ENCODE data around the gene HOXA4.

The HOXA4 gene

DNA sequence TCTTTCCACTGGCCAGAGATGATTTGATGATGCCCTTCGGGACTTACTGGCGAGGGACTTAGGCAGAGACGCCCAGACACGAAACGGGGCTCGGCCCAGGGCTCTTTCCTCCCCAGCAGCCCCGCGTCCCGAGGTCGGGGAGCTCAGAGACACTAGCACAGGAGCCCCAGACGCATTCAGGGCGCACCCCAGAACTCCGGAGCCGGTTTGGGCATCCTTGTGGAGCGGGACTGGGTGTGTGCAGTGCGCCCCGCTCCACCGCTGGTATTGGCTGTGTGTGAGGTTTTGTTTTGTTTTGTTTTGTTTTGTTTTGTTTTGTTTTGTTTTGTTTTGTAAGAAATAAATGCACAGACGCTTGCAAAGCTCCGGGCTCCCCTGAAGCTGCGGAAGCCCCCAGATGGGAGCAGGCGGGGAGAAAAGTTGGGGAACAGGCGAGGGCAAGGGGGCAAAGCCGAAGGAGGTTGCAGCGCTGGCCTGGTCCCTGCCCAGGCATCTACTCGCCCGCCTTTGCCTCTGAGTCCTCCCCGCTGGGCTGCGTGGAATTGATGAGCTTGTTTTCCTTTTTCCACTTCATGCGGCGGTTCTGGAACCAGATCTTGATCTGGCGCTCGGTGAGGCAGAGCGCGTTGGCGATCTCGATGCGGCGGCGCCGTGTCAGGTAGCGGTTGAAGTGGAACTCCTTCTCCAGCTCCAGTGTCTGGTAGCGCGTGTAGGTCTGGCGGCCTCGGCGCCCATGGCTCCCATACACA lies 14.8 kb upstream of the HOXA4 start:
- DNase-seq: no peak

DNA sequence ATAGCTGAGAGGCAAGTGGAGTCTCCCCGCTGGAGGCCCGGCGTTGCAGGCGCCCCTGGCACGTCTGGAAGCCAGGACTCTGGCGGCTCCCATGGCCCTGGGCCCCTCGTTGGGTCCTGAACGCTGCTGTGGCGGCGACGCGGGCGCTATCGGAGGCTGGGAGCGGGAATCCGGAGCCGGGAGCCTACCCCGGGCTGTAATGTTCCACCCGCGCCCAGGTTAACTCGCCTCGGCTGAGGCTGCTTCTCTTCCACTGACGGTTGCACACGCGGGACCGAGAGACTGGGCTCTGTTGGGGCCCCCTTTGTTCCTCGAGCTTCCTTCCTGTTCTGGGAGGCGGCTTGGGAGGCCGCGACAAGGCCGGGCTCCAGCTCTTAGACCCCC lies 14.2 kb upstream of the HOXA4 start:
- no peak for DNase-seq

DNA sequence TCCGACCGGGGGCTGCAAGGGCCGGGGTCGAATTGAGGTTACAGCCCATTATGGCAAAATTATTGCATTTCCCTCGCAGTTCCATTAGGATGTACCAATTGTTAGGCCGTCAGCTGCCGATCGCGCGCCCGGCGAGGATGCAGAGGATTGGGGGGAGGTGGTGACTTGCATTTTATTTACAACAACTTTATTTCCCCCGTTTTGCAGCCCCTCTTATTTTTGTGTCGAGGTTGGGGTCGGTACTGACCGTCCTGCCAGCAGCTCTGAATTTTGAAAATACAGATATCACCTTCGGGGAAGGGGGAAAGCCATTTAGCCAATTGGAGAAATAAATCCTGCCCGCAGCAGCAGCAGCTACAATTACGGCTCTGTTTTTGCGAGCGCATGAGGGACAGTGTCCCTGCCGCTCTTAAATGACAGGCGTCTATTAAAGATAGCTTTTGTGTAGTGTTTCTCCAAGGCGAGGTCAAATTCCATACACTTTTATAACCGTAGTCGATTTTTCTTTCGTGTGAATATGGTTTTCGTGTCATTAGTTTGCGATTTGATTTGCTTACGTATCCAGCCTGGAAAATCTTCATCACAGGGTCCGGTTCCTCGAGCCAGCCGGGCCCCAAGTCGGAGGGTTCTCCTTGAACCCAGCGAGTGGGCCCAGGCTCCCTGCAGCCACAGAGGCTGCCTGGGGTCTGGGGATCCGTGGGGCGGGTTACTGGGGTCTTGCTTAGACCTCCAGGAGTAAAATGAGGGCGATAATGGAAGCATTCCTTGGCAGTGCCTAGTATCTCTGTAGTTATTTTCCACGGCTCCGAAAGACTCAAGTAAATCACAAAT lies 13.6 kb upstream of the HOXA4 start:
- no peak for DNase-seq

DNA sequence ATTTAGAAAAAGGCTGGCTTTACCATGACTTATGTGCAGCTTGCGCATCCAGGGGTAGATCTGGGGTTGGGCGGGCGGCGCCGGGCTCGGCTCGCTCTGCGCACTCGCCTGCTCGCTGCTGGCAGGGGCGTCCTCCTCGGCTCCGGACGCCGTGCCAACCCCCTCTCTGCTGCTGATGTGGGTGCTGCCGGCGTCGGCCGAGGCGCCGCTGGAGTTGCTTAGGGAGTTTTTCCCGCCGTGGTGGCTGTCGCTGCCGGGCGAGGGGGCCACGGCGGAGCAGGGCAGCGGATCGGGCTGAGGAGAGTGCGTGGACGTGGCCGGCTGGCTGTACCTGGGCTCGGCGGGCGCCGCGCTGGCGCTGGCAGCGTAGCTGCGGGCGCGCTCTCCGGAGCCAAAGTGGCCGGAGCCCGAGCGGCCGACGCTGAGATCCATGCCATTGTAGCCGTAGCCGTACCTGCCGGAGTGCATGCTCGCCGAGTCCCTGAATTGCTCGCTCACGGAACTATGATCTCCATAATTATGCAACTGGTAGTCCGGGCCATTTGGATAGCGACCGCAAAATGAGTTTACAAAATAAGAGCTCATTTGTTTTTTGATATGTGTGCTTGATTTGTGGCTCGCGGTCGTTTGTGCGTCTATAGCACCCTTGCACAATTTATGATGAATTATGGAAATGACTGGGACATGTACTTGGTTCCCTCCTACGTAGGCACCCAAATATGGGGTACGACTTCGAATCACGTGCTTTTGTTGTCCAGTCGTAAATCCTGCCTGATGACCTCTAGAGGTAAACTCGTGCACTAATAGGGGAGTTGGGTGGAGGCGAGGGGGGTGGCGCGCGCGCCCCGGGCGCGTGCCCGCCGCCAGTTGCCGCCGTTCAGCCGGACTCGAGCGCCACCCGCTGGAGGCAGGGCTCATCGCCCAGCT lies 12.7 kb upstream of the HOXA4 start, which contains the start of gene HOXA5:
Gene HOXA5 (minus strand): TSS at position 659 of the 927 bp plus-strand sequence. CDS start 74 bp downstream, at position 585.
- peak; percentile 66 for DNase-seq

DNA sequence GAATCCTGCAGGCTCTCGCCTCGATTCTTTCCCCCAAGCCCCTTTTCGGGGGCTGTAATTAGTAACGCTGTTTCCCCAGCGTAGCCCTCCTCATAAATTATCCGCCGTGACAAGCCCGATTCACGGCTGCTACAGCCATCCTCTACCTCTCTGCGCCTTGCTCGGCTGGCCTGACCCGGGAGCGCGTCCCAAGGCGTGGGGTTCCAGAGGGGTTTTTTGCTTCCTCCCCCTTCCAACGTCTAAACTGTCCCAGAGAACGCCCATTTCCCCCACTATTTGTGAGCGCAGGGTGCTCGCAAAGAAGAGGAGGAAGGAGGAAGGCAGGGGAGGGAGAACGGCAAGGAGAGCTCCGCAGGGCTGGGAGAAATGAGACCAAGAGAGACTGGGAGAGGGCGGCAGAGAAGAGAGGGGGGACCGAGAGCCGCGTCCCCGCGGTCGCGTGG lies 12.0 kb upstream of the HOXA4 start:
- DNase-seq: no peak

DNA sequence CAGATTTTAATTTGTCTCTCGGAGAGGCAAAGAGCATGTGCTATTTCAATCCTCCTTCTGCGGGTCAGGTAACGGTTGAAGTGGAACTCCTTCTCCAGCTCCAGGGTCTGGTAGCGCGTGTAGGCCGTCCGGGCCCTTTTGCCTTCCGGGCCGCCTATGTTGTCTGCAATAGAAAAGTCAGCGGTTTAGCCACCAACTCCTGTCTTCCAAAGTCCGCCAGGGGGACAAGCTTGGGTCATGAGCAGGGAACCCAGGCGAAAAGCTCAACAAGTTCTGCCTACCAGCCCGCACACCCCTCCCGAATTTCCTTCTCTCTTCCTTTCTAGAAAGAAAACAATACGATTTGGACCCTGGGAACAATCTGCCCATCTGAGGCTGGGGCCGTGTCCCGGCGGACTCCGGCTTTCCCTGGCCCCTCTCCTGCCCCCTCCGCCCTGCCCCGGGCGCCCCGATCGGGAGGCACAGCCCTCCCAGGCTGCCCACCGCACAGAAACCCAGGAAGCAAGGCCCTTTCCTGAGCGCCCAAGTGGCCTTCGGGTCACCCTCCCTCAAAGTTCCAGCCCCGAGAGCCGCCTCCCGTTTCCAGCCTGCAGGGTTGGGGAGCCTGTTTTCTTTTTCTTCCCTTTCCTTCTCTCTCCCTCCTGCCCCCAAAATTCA lies 11.5 kb upstream of the HOXA4 start:
- no peak for DNase-seq

DNA sequence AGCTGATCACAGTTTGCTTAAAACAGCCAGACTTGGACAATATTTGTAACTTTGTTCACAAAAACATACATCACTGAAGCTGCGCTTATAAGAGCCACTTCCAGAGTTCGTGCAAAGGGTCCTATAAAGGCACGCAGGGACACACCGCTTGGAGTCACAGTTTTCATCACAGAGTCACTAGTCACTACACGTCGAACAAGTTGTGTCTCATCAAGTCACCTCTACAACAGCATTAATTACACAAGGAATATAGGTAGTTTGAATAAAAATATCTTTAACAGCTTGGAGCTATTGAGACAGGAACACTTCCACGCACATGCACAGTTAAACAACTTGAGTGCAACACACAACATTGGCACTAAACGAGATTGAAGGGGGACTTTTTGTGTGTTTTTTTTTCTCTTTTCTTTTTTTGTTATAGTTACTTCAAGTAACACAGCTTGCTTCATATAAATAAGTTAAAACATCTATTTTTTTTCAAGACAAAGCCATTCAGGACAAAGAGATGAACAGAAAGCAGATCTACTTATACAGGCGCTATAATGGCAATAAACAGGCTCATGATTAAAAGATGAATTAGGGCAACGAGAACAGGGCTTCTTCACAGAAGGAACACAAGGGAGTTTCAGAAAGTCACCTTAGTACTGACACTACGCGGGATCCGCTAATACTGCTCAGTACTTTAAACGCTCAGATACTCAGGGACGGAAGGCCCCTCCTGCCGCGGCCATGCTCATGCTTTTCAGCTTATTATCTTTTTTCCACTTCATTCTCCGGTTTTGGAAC lies 10.8 kb upstream of the HOXA4 start:
- no peak for DNase-seq

DNA sequence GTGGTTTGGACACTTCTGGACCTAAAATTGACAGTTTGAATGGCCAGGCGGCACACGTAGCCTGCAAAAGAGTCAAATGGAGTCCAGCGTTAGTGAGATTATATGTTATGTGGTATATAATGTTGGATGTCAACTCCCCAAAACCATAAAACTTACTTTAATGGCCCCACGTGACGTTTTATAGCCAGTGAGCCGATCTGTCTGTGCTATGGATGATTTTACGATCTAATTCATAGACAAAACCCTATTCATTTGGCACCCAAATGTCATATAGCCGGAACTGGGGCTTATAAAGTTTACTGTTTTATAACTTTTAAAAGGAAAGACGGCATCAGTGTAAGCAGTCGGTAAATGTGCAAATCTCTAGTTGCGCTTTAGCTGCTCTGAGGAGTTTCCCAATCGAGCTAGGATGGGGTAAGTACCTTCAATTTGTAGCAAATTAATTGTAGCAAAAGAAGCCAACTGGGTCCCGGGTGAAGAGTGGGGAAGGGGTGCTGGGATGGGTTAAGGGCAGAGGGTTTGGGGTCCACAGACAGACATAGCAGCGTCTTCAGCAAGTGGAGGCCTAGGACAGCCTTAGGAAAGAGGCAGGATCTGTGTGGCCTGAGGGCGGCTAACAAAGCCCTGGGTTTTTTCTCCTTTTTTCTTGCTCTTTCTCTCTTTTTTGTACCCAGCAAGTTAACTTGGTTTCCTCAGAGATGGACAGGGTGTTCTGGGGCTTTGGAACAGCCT lies 9.7 kb upstream of the HOXA4 start:
- DNase-seq: no peak

DNA sequence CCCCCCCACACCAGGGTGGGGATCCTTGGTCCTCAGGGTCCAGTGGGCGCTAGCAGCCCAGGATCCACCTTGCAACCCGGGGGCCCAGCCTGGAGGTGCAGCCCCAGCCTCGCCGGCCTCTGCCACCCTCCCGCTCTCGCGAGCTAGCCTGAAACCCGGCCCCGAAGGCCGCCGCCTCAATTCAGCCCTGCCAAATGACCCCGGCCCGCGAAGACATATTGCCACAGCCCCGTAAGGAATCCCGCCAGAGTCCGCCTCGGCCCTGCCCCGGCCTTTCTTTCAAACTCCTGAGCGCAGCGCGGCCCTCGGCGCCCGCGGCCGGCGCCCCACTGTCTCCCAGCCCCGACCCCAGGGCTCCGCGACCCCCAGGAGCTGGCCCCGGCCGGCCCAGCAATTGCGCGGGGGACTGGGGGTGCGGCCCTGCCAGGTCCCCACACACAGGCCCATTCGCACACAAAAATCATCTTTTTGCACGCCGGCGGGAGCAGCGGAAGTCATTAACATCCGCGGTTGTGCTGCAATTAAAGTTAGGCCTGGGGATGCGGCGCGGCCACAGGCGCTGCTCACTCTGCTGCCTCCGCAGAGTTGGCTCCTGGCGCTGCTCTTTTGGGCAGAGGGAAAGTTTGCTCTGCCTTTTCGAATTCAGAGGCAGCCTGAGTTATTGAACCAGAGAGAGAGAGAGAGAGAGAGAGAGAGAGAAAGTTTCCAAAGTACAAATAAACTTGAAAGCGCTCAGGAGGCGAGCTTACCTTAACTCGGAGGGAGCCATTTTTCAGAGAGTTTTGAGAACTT lies 9.0 kb upstream of the HOXA4 start:
- no peak for DNase-seq

DNA sequence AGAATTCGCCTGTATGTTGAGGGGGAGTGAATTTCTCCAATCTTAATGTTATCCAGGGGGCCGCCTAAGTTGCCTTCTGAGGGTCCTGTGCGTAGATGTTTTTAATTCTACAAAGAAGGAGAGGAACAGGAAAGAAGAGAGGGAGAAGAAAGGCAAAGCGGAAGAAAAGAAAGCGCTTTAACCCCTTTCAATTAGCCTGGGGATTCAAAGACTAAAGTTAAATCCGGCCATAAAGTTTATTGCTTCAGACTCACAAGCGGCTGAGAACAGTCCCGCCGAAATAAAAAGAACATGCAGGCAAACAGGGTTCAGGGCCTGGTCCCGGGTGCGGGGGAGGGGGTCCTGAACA lies 8.4 kb upstream of the HOXA4 start:
- no peak for DNase-seq

DNA sequence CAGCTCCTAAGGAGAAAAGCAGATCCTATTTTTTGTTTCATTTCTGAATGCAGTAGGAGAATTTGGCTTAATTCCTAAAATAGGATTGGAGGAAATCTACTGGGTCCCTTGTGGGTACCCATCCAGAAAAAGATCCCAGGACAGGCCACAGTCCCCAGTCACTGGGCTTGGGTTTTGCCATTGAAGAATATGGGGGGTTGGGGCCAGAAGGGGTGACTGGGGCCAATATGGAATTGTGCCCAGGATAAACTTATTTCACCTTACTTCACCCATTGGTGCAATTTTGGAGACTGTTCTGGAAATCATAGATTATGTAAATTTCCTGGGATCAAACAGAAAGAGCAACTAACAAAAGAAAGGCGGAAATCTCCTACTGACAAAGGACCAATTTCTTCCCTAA lies 7.9 kb upstream of the HOXA4 start:
- no peak for DNase-seq

DNA sequence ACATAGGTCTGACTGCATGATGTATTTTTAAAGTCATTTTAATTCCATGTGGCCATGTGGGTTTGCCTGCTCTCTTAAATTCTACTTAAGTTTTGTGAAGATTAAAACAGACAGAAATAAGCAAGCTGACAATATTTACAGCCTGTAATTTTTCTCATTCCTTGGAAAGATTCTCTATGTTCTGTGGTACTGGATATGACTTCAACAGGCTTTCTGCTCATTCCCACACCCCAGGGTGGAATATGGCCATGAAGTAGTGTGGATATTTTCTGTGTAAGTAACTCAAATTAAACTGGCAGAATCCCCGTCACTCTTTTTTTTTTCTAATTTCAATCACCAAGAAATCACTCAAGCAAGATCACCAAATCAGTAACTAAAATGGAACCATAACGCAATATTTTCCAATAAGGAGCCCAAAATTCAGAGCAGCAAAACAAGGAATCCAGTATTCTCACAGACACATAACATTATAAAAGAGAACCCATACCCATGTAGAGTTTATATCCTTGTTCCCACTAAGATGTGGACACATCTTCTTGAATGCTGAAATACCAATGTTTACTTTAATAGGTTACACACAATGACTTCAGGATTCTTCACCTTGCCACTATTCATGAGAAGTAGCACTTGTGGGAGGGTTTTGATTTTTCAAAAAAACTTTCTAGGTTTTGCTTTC lies 7.2 kb upstream of the HOXA4 start:
- no peak for DNase-seq

DNA sequence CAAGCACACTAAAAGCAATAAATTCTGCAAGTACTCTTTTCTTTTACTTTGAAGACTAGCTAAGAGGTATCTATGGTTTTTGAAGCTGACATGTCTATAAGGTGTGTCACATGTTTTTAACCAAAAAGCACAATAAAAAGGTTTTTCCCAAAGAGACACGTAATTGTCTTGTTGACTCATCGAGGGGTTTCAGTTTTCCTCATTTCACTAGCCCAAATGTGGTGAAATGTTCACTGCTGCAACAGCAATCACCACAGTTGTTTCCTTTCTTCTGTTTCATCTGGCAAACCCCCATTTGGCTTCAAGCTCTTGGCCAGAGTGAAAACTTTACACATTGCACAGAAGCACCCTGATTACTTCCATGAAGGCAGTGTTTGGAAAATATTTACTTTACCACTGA lies 3.8 kb upstream of the HOXA4 start:
- no peak for DNase-seq

DNA sequence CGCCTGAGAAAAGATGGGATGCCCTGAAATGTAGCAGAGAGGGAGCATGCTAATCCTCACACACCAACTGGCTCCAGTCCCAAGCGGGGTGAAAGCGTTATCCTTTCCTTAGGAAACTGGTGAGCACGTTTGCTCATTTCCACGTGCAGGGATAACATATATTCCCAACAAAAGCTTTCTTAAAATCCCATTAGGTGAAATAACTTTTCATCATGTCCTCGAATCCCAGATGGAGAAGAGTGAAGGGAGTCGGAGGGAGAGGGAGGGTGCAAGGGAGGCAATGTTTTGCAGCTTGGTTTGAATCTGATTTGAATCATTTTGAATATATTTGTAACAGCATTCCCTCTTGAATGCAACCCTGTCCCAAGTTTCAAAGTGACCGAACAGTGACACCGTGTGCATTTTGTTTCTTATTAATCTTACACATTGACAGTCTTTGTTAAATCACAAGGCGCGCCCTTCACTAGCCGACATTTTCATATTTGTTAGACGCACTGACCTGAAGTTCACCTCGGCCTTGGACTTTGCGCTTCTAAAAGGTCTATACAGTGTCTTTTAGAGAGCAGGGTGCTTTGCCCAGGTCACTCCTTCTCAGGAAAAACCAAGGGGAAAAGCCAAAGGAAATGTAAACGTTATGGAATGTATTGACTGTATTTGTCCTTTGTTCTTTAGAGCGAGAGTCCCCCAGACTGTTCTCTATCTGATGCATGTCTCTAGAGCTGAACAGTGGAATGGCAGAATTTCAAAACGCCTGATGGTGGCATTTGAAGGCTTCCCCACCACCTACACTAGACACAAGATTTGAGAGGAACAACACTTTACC lies 3.1 kb upstream of the HOXA4 start:
- no peak for DNase-seq

DNA sequence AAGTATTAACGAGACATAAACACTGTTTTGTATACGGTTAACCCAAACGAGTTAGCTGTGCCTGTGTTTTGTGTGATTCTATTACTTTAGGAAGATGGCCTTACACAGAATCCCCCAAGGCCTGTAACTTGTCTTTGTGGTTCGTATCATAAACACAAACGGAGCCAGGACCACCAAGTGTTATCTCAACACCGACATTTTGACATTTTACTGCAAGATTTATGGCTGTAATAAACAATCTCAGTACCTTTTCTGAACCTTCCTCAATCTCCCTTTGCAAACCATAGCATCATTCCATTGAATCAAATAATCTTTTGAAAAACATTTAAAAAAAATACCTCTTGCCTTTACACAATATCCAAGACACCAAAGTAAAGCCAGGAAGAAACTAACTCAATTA lies 2.4 kb upstream of the HOXA4 start:
- DNase-seq: no peak

DNA sequence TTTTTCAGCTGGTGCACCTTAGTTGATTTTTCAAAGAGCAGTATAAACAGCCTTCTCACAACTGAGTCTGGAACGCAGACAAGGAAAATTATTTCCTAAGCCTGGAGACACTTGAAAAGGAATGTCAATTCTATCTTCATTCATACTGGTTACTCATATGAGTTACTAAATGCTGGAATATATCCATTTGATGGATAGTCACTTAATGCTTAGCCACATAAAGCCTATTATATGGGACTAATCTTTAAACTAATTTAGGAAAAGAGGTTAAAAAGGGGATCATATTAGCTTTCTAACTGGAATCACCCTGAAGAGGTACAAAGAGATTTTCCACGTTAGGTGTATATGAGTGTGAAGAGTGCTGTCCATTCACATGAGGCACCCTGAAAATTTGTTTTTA lies 1.7 kb upstream of the HOXA4 start:
- DNase-seq: no peak

DNA sequence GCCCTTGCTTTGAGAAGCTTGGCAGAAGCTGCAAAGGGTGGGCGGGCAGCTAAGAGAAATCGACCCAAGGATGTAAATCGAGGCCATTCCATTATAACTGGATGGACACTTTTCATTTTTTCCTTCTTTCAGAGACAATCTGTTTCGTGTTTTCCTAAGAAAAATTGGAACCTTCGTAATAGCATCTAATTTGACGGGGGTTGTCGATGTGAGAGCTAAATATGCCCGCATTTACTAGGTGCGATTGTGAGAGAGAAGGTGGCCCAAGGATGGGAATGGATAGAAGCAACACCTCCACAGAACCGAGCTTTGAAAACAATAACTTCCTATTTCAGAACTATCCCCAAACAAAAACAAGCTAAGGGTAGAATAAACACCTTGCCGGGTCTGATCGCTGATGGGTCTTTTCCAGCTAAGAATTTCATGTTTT lies 848 bp upstream of the HOXA4 start:
- DNase-seq: no peak

DNA sequence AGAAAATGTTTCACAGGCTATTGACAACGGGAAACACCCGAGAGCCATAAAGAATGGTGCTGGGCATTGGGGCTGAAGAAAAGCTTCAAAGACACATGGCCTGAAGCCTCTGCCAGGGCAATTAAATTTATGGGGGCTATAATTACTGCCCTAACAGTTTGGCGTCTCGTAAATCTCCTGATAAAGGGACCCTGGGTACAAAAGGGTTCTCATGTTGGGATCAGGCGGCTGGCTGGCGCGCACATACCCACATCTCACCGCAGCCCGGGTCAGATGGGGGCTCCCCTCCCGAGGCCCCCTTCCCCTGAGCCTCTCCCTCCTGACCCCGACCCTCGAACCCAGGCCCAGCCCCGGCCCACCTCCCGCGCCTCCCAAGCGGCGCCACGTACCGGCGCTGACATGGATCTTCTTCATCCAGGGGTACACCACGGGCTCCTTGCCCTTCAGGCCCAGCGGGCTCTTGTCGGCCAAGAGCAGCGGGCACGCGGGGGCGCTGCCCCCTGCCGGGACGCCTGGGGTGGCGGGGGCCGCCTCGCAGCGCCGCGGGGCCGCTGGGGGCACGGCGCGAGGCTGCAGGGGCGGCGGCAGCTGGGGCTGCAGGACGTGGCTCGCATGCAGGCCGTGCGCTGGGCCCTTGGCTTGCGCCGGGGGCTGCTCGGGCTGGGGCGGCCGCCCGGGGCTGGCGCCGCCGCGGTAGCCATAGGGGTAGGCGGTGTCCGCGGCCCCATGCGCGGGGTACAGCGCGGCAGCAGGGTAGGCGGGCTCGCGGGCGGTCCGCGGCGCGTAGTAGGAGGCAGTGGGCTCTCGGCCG lies 623 bp downstream of the HOXA4 start:
- no peak for DNase-seq

Measured in NCI-H2227 treated with DMSO at 0.1 percent for 48 hours (cell line).